HG03139 (cell line): ENCODE data around the gene MS4A3.
"Not testable (repeated sequence)": the region's sequence is repeated elsewhere in the genome, so short reads cannot be mapped to it uniquely, and the experiment has no call there.

Experiments used
- ATAC-seq: cut with Tn5 transposase; IDR thresholded peaks from one replicate; pipeline ENCODE4 v1.9.1; 2021; ENCODE audit not compliant: unreplicated experiment

Gene MS4A3

DNA sequence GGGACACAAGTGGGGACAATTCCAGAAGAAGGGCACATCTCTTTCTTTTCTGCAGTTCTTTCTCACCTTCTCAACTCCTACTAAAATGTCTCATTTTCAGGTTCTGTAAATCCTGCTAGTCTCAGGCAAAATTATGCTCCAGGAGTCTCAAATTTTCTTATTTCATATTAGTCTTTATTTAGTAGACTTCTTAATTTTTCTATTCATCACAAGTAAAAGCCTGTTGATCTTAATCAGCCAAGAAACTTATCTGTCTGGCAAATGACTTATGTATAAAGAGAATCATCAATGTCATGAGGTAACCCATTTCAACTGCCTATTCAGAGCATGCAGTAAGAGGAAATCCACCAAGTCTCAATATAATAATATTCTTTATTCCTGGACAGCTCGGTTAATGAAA lies 31.9 kb downstream of the MS4A3 start, which contains the start of gene MS4A2:
MS4A2 (plus strand) TSS at position 301 of the 400 bp plus-strand sequence. CDS start 102 bp downstream, outside the sequence.
- no peak for ATAC-seq

DNA sequence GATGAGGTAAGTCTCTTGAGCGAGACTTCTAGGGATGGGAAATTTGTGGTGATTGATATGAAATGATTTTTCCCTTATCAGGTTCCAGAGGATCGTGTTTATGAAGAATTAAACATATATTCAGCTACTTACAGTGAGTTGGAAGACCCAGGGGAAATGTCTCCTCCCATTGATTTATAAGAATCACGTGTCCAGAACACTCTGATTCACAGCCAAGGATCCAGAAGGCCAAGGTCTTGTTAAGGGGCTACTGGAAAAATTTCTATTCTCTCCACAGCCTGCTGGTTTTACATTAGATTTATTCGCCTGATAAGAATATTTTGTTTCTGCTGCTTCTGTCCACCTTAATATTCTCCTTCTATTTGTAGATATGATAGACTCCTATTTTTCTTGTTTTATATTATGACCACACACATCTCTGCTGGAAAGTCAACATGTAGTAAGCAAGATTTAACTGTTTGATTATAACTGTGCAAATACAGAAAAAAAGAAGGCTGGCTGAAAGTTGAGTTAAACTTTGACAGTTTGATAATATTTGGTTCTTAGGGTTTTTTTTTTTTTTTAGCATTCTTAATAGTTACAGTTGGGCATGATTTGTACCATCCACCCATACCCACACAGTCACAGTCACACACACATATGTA lies 39.1 kb downstream of the MS4A3 start:
- no peak for ATAC-seq

GRCh38 chr11:60097189-60097588 lies 40.7 kb downstream of the MS4A3 start:
- no peak for ATAC-seq

DNA sequence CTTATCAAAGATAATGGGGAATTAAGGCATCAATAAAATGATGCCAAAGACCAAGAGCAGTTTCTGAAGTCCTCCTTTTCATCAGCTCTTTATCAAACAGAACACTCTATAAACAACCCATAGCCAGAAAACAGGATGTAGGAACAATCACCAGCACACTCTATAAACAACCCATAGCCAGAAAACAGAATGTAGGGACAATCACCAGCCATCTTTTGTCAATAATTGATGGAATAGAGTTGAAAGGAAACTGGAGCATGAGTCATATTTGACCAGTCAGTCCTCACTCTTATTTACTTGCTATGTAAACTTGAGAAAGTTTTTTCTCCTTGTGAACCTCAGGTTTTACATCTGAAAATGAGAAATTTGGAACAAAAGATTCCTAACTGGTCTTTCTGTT lies 42.0 kb downstream of the MS4A3 start:
- no peak for ATAC-seq

DNA sequence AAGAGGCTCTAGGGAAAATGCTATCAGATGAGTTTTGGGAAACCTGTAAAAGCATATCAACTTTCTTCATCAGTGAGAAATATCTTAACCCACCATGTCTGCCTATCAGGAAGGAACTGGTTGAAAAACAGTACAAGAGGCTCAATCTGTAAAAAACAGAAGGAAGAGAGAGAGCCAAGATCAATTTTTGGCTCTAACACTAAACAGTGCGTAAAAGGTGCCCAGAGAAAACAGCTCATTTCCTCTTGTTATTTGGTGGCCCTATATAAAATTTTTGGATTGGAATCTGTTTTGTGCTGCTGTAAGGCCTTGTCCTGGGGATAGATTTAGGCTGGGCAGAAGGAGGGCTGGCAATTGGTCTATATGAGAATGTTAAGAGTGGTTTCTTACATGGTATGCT lies 44.1 kb downstream of the MS4A3 start:
- no peak for ATAC-seq

DNA sequence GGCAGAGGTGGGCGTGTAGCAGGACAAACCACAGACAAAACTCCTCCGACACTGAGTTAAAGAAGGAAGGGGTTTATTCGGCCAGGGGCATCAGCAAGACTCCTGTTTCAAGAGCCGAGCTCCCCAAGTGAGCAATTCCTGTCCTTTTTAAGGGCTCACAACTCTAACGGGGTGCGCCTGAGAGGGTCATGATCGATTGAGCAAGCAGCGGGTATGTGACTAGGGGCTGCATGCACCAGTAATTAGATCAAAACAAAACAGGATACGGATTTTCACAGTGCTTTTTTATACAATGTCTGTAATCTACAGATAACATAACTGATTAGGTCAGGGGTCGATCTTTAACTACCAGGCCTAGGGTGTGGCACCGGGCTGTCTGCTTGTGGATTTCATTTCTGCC lies 44.9 kb downstream of the MS4A3 start:
- ATAC-seq = not testable (repeated sequence)

GRCh38 chr11:60104471-60105115 lies 48.1 kb downstream of the MS4A3 start:
- ATAC-seq = not testable (repeated sequence)

- ATAC-seq = not testable (repeated sequence)
These were observed 52.2 kb downstream of the MS4A3 start for GRCh38 chr11:60108631-60109030.

GRCh38 chr11:60111793-60112192 lies 55.3 kb downstream of the MS4A3 start:
- no peak for ATAC-seq

- ATAC-seq = no peak
These were observed 60.7 kb downstream of the MS4A3 start for GRCh38 chr11:60116996-60117790.

DNA sequence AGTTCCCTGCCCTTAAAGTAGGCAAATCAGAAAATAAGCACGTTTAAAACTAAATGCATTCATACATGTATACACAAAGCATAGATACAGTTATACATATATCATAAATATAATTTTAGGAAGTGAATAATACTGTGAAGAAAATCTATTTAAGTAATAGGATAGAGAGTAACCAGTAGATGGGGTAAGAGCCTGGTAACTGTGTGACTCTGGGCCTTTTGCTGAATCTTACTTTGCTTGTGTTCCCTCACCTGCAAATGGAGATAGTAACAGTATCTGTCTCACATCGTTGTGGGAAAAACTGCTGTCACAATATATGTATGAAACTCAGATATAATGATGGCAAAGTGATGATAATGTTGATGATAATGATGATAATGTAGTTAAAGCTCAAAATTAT lies 61.9 kb downstream of the MS4A3 start:
- ATAC-seq = no peak

DNA sequence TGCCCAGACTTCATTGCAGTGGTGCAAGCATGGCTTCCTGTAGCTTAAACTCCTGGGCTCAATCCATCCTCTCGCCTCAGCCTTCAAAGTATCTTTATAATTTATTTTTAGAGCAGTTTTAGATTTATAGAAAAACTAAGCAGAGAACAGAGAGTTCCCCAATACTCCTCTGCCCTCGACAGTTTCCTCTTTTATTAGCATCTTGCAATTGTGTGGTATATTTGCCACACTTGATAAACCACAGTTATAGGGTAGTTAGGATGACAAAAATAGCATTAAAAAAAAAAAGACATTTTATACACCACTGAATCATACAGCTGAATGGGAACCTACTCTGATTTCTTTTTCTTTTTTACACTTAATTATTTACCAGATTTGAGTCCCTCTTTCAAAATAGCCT lies 63.2 kb downstream of the MS4A3 start:
- no peak for ATAC-seq
